BE2C (cell line): ENCODE results near the gene COMMD9.

ENCODE experiments used
- DNase-seq: peaks from one replicate; pipeline ENCODE4 v3.0.0-alpha.2; 2020
- H3K27me3 ChIP-seq: fragments of 250-450 bp; sonication (Bioruptor Pico); 2 replicates; pipeline ENCODE4 v1.5.1; 2020; ENCODE audit warnings: mild to moderate bottlenecking
- H3K36me3 ChIP-seq: fragments of 250-450 bp; sonication (Bioruptor Pico); 2 replicates; pipeline ENCODE4 v1.5.1; 2020; ENCODE audit warnings: mild to moderate bottlenecking
- H3K4me1 ChIP-seq: fragments of 250-450 bp; sonication (Bioruptor Pico); 2 replicates; pipeline ENCODE4 v1.5.1; 2020
- H3K4me3 ChIP-seq: 2 replicates; pipeline ENCODE4 v1.5.1; 2011; ENCODE audit warnings: low read depth, low read length
- H3K9me3 ChIP-seq: fragments of 250-450 bp; sonication (Bioruptor Pico); 2 replicates; pipeline ENCODE4 v1.5.1; 2020
- TF ChIP-seq, protein P1 (sequence below): IDR thresholded peaks from 2 replicates; pipeline ENCODE4 v1.5.1; 2012; ENCODE audit warnings: mild to moderate bottlenecking, low read depth, low read length

Gene COMMD9

DNA sequence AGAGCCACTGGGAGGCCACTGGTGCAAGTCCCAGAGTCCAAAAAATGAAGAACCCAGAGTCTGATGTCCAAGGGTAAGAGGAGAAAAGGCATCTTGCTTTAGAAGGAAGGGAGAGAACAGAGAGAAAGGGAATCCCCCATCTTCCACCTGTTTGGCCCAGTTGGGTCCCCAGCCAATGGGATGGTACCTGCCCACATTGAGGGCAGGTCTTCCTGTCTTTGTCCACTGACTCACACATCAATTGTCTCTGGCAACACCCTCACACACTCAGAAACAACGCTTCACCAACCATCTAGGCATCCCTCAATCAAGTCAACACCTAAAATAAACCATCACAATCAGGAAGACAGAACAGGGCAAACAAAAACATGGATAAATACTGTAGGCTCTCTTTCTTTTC lies 6.3 kb downstream of the COMMD9 start:
- H3K4me3 ChIP-seq = no peak overlapping the region
- DNase-seq = no peak
- no peaks in the 10 kb centered on the region for H3K9me3 ChIP-seq
- TF ChIP-seq, protein P1, sequence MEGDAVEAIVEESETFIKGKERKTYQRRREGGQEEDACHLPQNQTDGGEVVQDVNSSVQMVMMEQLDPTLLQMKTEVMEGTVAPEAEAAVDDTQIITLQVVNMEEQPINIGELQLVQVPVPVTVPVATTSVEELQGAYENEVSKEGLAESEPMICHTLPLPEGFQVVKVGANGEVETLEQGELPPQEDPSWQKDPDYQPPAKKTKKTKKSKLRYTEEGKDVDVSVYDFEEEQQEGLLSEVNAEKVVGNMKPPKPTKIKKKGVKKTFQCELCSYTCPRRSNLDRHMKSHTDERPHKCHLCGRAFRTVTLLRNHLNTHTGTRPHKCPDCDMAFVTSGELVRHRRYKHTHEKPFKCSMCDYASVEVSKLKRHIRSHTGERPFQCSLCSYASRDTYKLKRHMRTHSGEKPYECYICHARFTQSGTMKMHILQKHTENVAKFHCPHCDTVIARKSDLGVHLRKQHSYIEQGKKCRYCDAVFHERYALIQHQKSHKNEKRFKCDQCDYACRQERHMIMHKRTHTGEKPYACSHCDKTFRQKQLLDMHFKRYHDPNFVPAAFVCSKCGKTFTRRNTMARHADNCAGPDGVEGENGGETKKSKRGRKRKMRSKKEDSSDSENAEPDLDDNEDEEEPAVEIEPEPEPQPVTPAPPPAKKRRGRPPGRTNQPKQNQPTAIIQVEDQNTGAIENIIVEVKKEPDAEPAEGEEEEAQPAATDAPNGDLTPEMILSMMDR = no peak
- H3K4me1 ChIP-seq = no peaks in the 10 kb centered on the region
- H3K27me3 ChIP-seq = no peaks in the 10 kb centered on the region
- no peaks in the 10 kb centered on the region for H3K36me3 ChIP-seq

DNA sequence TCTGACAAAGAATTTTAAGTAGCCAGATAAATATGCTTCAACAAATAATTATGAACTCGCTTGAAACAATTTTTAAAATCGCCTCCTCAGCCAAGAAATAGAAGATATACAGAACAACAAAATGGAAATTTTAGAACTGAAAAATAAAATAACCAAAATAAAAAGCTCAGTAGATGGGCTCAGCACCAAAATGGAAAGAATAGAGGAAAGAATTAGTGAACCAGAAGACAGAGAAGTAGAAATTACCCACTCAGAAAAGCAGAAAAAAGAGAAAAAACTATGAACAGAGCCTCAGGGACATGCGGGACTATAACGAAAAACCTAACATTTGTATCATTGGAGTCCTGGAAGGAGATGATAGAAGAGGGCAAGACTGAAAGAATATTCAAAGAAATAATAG lies 7.4 kb downstream of the COMMD9 start:
- Histone ChIP-seq H3K27me3 (no peaks in the 10 kb centered on the region), H3K9me3 (no peaks in the 10 kb centered on the region), H3K4me1 (no peaks in the 10 kb centered on the region), H3K4me3 (no peak overlapping the region), H3K36me3 (no peaks in the 10 kb centered on the region)
- DNase-seq = no peak
- TF ChIP-seq, protein P1 = no peak

DNA sequence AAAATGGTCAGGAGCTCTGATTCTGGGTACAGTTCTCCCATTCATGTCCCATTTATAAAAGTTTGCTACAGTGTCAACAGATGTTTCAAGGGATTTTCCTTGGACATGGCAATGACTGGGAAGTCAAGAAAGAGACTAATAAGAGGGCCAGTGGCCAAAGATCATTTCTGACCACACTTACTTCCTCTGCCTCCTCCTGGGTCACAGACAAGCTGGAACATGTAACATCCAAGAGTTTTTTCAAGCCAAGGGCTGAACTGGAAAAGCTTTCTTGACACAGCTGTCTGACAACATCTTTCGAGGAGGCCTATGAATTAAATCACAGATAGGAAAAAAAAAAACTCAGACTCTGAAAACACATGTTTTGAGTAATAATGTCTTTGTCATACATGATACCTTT lies 8.7 kb downstream of the COMMD9 start:
- no peak for DNase-seq

DNA sequence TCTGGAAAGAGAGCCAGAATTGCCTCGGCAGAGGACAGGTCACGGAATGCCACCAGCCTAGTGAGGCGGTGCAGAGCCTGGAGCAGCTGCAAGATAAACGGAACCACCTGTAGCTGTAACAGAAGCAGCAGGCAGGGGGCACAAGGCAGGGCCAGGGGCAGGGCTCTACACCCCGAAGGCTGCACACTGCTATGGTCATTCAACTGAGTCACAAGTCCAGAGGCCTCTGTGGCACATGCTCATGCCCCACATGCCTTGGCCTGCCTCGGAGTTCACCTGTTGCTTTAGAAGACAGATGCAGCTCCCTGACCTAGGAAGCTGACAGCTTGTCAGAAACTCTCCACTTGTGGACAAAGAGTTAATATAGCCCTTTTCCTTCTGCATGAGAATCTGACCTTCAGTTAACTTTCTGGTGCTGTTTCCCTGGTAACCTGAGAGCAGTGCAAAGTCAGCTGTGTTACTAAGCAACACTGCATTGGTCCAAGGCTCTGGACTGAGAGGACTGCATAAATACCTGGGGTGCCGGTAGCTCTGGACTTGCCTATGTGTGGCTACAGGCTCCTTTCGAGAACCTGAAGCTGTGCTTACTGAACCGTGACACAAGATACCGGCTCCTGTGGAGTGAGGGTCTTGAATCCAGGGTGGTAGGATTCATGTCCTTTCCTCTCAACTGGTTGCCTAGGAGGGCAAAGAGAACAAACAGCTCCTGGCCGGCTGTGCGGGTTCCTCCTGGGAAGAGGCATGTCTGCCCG lies 10.5 kb downstream of the COMMD9 start:
- no peak for DNase-seq
- H3K9me3 ChIP-seq = no peaks in the 10 kb centered on the region
- H3K36me3 ChIP-seq = no peaks in the 10 kb centered on the region
- no peaks in the 10 kb centered on the region for H3K4me1 ChIP-seq
- TF ChIP-seq, protein P1 = no peak
- no peak overlapping the region for H3K4me3 ChIP-seq
- H3K27me3 ChIP-seq = no peaks in the 10 kb centered on the region

More for the DNA sequence above, 8.7 kb downstream of the COMMD9 start:
- no peaks in the 10 kb centered on the region for H3K4me1 ChIP-seq
- H3K36me3 ChIP-seq = no peaks in the 10 kb centered on the region
- H3K4me3 ChIP-seq = no peak overlapping the region
- H3K27me3 ChIP-seq = no peaks in the 10 kb centered on the region
- H3K9me3 ChIP-seq = no peaks in the 10 kb centered on the region
- TF ChIP-seq, protein P1 = no peak

DNA sequence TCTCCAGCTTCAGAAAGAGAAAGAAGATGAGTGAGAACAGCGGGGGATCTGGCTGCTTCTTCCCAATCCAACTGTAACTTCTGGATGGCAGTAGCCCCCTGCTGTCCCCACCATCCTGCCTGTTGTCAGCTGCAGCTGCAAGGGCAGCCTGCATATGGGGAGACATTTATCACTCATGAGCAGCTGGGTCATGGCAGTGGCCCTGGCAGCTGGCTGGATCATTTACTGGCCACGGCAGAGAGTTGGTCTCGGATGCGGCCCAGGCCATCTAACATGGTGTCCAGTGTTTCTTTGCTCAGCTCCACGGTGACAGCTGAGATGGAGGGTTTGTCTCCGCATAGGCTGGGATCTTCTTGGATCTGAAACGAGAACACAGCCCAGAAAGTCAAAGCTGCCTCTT lies 14.8 kb downstream of the COMMD9 start:
- TF ChIP-seq, protein P1 = no peak
- no peak for DNase-seq
- H3K4me3 ChIP-seq = no peak overlapping the region
- H3K36me3 ChIP-seq = no peaks in the 10 kb centered on the region; the same call in 1 of the 2 replicates
- H3K9me3 ChIP-seq = no peaks in the 10 kb centered on the region
- no peaks in the 10 kb centered on the region; the same call in 1 of the 2 replicates for H3K4me1 ChIP-seq
- H3K27me3 ChIP-seq = no peaks in the 10 kb centered on the region

DNA sequence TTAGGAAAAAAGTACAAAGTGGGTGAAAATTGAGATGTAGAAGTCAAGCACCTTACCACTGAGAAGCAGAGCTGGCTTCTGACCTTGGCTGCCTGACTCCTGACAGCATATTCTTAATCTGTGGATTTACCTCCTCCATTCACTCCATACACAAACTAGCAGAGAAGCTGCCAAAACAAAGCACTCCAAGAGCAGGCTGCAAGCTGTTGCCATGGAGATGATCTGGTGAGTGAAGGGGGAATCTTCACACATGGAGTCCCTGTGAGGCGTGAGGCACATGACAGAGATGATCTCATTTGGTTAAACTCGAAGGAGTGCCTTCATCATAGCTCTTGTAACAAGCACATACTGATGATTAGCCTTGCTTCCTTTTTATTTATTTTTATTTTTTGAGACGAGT lies 16.1 kb downstream of the COMMD9 start:
- H3K4me1 ChIP-seq = no peaks in the 10 kb centered on the region; the same call in 1 of the 2 replicates
- H3K9me3 ChIP-seq = no peaks in the 10 kb centered on the region
- no peak for DNase-seq
- no peaks in the 10 kb centered on the region for H3K27me3 ChIP-seq
- TF ChIP-seq, protein P1 = no peak
- H3K4me3 ChIP-seq = no peak overlapping the region
- no peaks in the 10 kb centered on the region; the same call in 1 of the 2 replicates for H3K36me3 ChIP-seq
